Large intestine (tissue), 3 donors: ENCODE results near the gene CALML5. TPM values are rescaled to one million over a fixed set of nuclear protein-coding genes. Genes with fewer than 3 reads are reported as not detected.

Source experiments
- DNase-seq, 2 donors: peaks; one replicate each; pipeline versions ENCODE4 v3.0.0 to v3.0.0-alpha.2; 2013
- H3K27ac ChIP-seq: one replicate; pipeline ENCODE4 v1.5.1; 2013; ENCODE audit warnings: low read length
- H3K27me3 ChIP-seq: 2 replicates; pipeline ENCODE4 v1.6.1; 2013; ENCODE audit warnings: low read length; ENCODE audit not compliant: control insufficient read depth, insufficient read depth
- H3K36me3 ChIP-seq: 2 replicates; pipeline ENCODE4 v1.6.1; 2013; ENCODE audit warnings: low read length; ENCODE audit not compliant: control insufficient read depth, insufficient read depth
- H3K4me1 ChIP-seq: one replicate; pipeline ENCODE4 v1.6.1; 2013; ENCODE audit warnings: low read length; ENCODE audit not compliant: control insufficient read depth, insufficient read depth
- H3K4me3 ChIP-seq: one replicate; pipeline ENCODE4 v1.5.1; 2013; ENCODE audit warnings: low read length
- H3K9me3 ChIP-seq: one replicate; pipeline ENCODE4 v1.6.1; 2013; ENCODE audit warnings: mild to moderate bottlenecking, low read depth, low read length, moderate library complexity; ENCODE audit not compliant: control insufficient read depth
- WGBS: methylation state at CpG from one replicate; pipeline ENCODE4 v1.1.5; 2013; ENCODE audit warnings: low lambda C conversion rate; ENCODE audit not compliant: insufficient coverage; 5-methylcytosine and 5-hydroxymethylcytosine counted together
- polyA plus RNA-seq: library from polyadenylated mRNA; unstranded; fragments of 120-200 nt; gene quantifications from one replicate; pipeline ENCODE4 v1.2.1, GENCODE V29; 2013

CALML5 gene
- polyA plus RNA-seq, 1 donor = not detected

- H3K27ac ChIP-seq = no peak overlapping the region
- H3K4me3 ChIP-seq = no peak overlapping the region
- H3K27me3 ChIP-seq = no peaks in the 10 kb centered on the region
- no CpG with 5 or more reads among the region's 8 CpGs for WGBS
- peaks cover 17% of the 10 kb centered on the region for H3K4me1 ChIP-seq
- H3K36me3 ChIP-seq = no peaks in the 10 kb centered on the region
- H3K9me3 ChIP-seq = peaks cover 11% of the 10 kb centered on the region
- DNase-seq = no peak
Measured at GRCh38 chr10:5526691-5527331, 27.4 kb upstream of the CALML5 start.

- 81% methylated on average over 4 of the region's 34 CpGs for WGBS
- DNase-seq = no peak
Measured at GRCh38 chr10:5525561-5526341, 26.4 kb upstream of the CALML5 start.

GRCh38 chr10:5524641-5525560, 25.5 kb upstream of the CALML5 start, which contains the start of gene CALML3:
CALML3 (plus strand) TSS chr10:5524961; CDS start chr10:5525086, 125 bp downstream.
- WGBS = no CpG with 5 or more reads among the region's 64 CpGs
- H3K4me1 ChIP-seq = peaks cover 17% of the 10 kb centered on the region
- H3K9me3 ChIP-seq = peaks cover 11% of the 10 kb centered on the region
- DNase-seq = peak in 1 of 2 donors; percentile 54
- no peak within 1 kb of the TSS for H3K27ac ChIP-seq
- H3K27me3 ChIP-seq = no peaks in the 10 kb centered on the region
- no peak within 1 kb of the TSS for H3K4me3 ChIP-seq
- H3K36me3 ChIP-seq = no peaks in the 10 kb centered on the region

More at GRCh38 chr10:5525561-5526341, 26.4 kb upstream of the CALML5 start:
- Histone ChIP-seq H3K9me3 (peaks cover 11% of the 10 kb centered on the region), H3K4me1 (peaks cover 17% of the 10 kb centered on the region), H3K27me3 (no peaks in the 10 kb centered on the region), H3K4me3 (no peak overlapping the region), H3K36me3 (no peaks in the 10 kb centered on the region), H3K27ac (no peak overlapping the region)

- Histone ChIP-seq H3K27ac (no peak overlapping the region), H3K27me3 (no peaks in the 10 kb centered on the region), H3K4me3 (no peak overlapping the region), H3K4me1 (peaks cover 14% of the 10 kb centered on the region), H3K36me3 (no peaks in the 10 kb centered on the region), H3K9me3 (peaks cover 11% of the 10 kb centered on the region)
- no peak for DNase-seq
- no CpG with 5 or more reads among the region's 11 CpGs for WGBS
Measured at GRCh38 chr10:5523796-5524574, 24.6 kb upstream of the CALML5 start.

- Histone ChIP-seq H3K27me3 (no peaks in the 10 kb centered on the region), H3K27ac (no peak overlapping the region), H3K4me3 (no peak overlapping the region), H3K36me3 (no peaks in the 10 kb centered on the region), H3K4me1 (peaks cover 12% of the 10 kb centered on the region), H3K9me3 (peaks cover 11% of the 10 kb centered on the region)
- WGBS = no CpG with 5 or more reads among the region's 7 CpGs
- DNase-seq = no peak
Measured at GRCh38 chr10:5522913-5523560, 23.7 kb upstream of the CALML5 start.

GRCh38 chr10:5519054-5519453, 19.7 kb upstream of the CALML5 start:
- no peaks in the 10 kb centered on the region for H3K27me3 ChIP-seq
- no peaks in the 10 kb centered on the region for H3K9me3 ChIP-seq
- no CpG with 5 or more reads among the region's 3 CpGs for WGBS
- no peaks in the 10 kb centered on the region for H3K36me3 ChIP-seq
- DNase-seq = no peak
- no peak overlapping the region for H3K4me3 ChIP-seq
- H3K4me1 ChIP-seq = peaks cover 29% of the 10 kb centered on the region
- H3K27ac ChIP-seq = peak overlapping the region; percentile 65

- WGBS = 20% methylated on average over 1 of the region's 5 CpGs
- no peaks in the 10 kb centered on the region for H3K27me3 ChIP-seq
- no peaks in the 10 kb centered on the region for H3K36me3 ChIP-seq
- H3K4me1 ChIP-seq = peaks cover 29% of the 10 kb centered on the region
- H3K27ac ChIP-seq = peak overlapping the region; percentile 65
- H3K9me3 ChIP-seq = no peaks in the 10 kb centered on the region
- peak; percentile 67 to 84 for DNase-seq
- H3K4me3 ChIP-seq = no peak overlapping the region
Measured at GRCh38 chr10:5518143-5518542, 18.8 kb upstream of the CALML5 start.

- Histone ChIP-seq H3K4me1 (peaks cover 29% of the 10 kb centered on the region), H3K4me3 (no peak overlapping the region), H3K27me3 (no peaks in the 10 kb centered on the region), H3K27ac (peak overlapping the region; percentile 65), H3K9me3 (no peaks in the 10 kb centered on the region), H3K36me3 (no peaks in the 10 kb centered on the region)
- WGBS = 16% methylated on average over 3 of the region's 5 CpGs
- DNase-seq = no peak
Measured at GRCh38 chr10:5517546-5517945, 18.2 kb upstream of the CALML5 start.

GRCh38 chr10:5515948-5516761, 16.8 kb upstream of the CALML5 start:
- 62% methylated on average over 2 of the region's 10 CpGs for WGBS
- DNase-seq = no peak
- Histone ChIP-seq H3K4me1 (peaks cover 29% of the 10 kb centered on the region), H3K9me3 (peaks cover 4% of the 10 kb centered on the region), H3K36me3 (no peaks in the 10 kb centered on the region), H3K4me3 (no peak overlapping the region), H3K27me3 (no peaks in the 10 kb centered on the region), H3K27ac (no peak overlapping the region)
